IMR-90 (cell line): ENCODE data around the gene EPB41L5. TPM values are rescaled to one million over a fixed set of nuclear protein-coding genes. Genes with fewer than 3 reads are reported as not detected.

Experiments
- ATAC-seq: fragments of 200-7000 bp; cut with Tn5 transposase; 2 replicates; pipeline ENCODE4 v1.9.1; 2020; ENCODE audit warnings: low read depth, mild to moderate bottlenecking, moderate library complexity
- BruUV-seq: library from RNA; stranded (reverse); fragments of 400-500 nt; replicated peaks from 2 replicates; lab custom pipeline; 2021; lab: Mats Ljungman, UMichigan
- CTCF ChIA-PET: fragments of 300-600 bp; formaldehyde crosslinking; extraction: SDS; loops from one replicate; lab custom pipeline; 2021; ENCODE audit warnings: antibody characterized with exemption; lab: Yijun Ruan, JAX
- POLR2A ChIA-PET: fragments of 300-600 bp; sonication (Branson Sonifier 250); formaldehyde crosslinking; loops from one replicate; lab custom pipeline; 2022; ENCODE audit warnings: antibody characterized with exemption; ENCODE audit not compliant: unreplicated experiment; lab: Charles Lee
- DNase-seq: peaks from one replicate; pipeline ENCODE4 v3.0.0; 2013
- H2AFZ ChIP-seq: replicated peaks from 2 replicates; pipeline ENCODE3; 2013; ENCODE audit warnings: low read length, mild to moderate bottlenecking; ENCODE audit not compliant: poor library complexity
- H2AK5ac ChIP-seq: 2 replicates; pipeline ENCODE4 v1.6.1; 2013; ENCODE audit warnings: low read depth, low read length, inconsistent platforms
- H2AK9ac ChIP-seq: replicated peaks from 2 replicates; pipeline ENCODE3; 2013; ENCODE audit warnings: mild to moderate bottlenecking, low read depth, low read length, moderate library complexity; ENCODE audit not compliant: poor library complexity
- H2BK120ac ChIP-seq: 2 replicates; pipeline ENCODE4 v1.6.1; 2013; ENCODE audit warnings: low read depth, low read length, inconsistent platforms
- H2BK15ac ChIP-seq: 3 replicates; pipeline ENCODE4 v1.6.1; 2013; ENCODE audit warnings: low read depth, low read length, inconsistent platforms
- H2BK20ac ChIP-seq: 2 replicates; pipeline ENCODE4 v1.6.1; 2013; ENCODE audit warnings: low read depth, mild to moderate bottlenecking, inconsistent platforms, low read length, moderate library complexity
- H2BK5ac ChIP-seq: 2 replicates; pipeline ENCODE4 v1.6.1; 2013; ENCODE audit warnings: mild to moderate bottlenecking, low read depth, low read length, inconsistent platforms; ENCODE audit not compliant: poor library complexity, severe bottlenecking
- H3K14ac ChIP-seq: replicated peaks from 2 replicates; pipeline ENCODE4 v1.6.1; 2013; ENCODE audit warnings: low read depth, low read length, inconsistent platforms
- H3K18ac ChIP-seq: 2 replicates; pipeline ENCODE4 v1.6.1; 2013; ENCODE audit warnings: low read depth, low read length, control low read depth
- H3K23ac ChIP-seq: 2 replicates; pipeline ENCODE4 v1.6.1; 2013; ENCODE audit warnings: low read depth, low read length, inconsistent platforms
- H3K27ac ChIP-seq: 2 replicates; pipeline ENCODE4 v1.5.1; 2013; ENCODE audit warnings: mild to moderate bottlenecking, control low read depth, low read length; ENCODE audit not compliant: insufficient read depth
- H3K27me3 ChIP-seq: 2 replicates; pipeline ENCODE4 v1.6.1; 2013; ENCODE audit warnings: low read length; ENCODE audit not compliant: control insufficient read depth, insufficient read depth
- H3K36me3 ChIP-seq: 2 replicates; pipeline ENCODE4 v1.6.1; 2013; ENCODE audit warnings: low read length, mixed read lengths; ENCODE audit not compliant: control insufficient read depth, insufficient read depth
- H3K4ac ChIP-seq: 2 replicates; pipeline ENCODE4 v1.6.1; 2013; ENCODE audit warnings: low read depth, low read length, inconsistent platforms
- H3K4me1 ChIP-seq: 2 replicates; pipeline ENCODE4 v1.6.1; 2013; ENCODE audit warnings: low read length, mixed read lengths; ENCODE audit not compliant: control insufficient read depth, insufficient read depth
- H3K4me2 ChIP-seq: 2 replicates; pipeline ENCODE4 v1.6.1; 2013; ENCODE audit warnings: low read depth, mild to moderate bottlenecking, control low read depth, low read length, moderate library complexity
- H3K4me3 ChIP-seq: 2 replicates; pipeline ENCODE4 v1.5.1; 2013; ENCODE audit warnings: low read depth, mild to moderate bottlenecking, control low read depth, low read length, moderate library complexity; ENCODE audit not compliant: insufficient read depth
- H3K56ac ChIP-seq: 2 replicates; pipeline ENCODE4 v1.6.1; 2013; ENCODE audit warnings: low read length, inconsistent platforms; ENCODE audit not compliant: insufficient read depth; ENCODE audit errors: extremely low read depth
- H3K79me1 ChIP-seq, 2 experiments: 2 replicates each; pipeline ENCODE4 v1.6.1; 2013; ENCODE audit warnings: low read length in 2 of 2, inconsistent platforms in 1 of 2, low read depth in 1 of 2
- H3K9ac ChIP-seq: 2 replicates; pipeline ENCODE4 v1.6.1; 2013; ENCODE audit warnings: low read depth, low read length, control low read depth
- H3K9me1 ChIP-seq: 2 replicates; pipeline ENCODE4 v1.6.1; 2013; ENCODE audit warnings: low read length, inconsistent platforms; ENCODE audit not compliant: insufficient read depth
- H3K9me3 ChIP-seq: 2 replicates; pipeline ENCODE4 v1.6.1; 2013; ENCODE audit warnings: low read length; ENCODE audit not compliant: control insufficient read depth, insufficient read depth
- H4K20me1 ChIP-seq: 2 replicates; pipeline ENCODE4 v1.6.1; 2013; ENCODE audit warnings: low read length, inconsistent platforms; ENCODE audit not compliant: insufficient read depth
- H4K5ac ChIP-seq: 2 replicates; pipeline ENCODE4 v1.6.1; 2013; ENCODE audit warnings: mild to moderate bottlenecking, low read depth, low read length, control low read depth
- H4K8ac ChIP-seq, 2 experiments: 2 replicates each; pipeline ENCODE4 v1.6.1; 2013; ENCODE audit warnings: low read depth in 2 of 2, low read length in 2 of 2, control low read depth in 1 of 2, inconsistent platforms in 1 of 2
- H4K91ac ChIP-seq: 2 replicates; pipeline ENCODE4 v1.6.1; 2013; ENCODE audit warnings: low read depth, low read length, inconsistent platforms; ENCODE audit not compliant: insufficient read depth
- BHLHE40 ChIP-seq: fragments of 150-350 bp; IDR thresholded peaks from 2 replicates; pipeline ENCODE4 v1.6.1; 2016; ENCODE audit warnings: mild to moderate bottlenecking, low read depth, low read length
- CEBPB ChIP-seq: IDR thresholded peaks from 2 replicates; pipeline ENCODE4 v1.6.1; 2012; ENCODE audit warnings: low read depth, low read length, improper control_type of control experiment
- CHD1 ChIP-seq: IDR thresholded peaks from 2 replicates; pipeline ENCODE4 v1.6.1; 2012; ENCODE audit warnings: low read depth, low read length, improper control_type of control experiment
- CTCF ChIP-seq: conservative IDR thresholded peaks from 2 replicates; pipeline ENCODE4 v1.5.1; 2012; ENCODE audit warnings: mild to moderate bottlenecking, low read depth, low read length, improper control_type of control experiment
- ELK1 ChIP-seq: fragments of 150-350 bp; IDR thresholded peaks from 2 replicates; pipeline ENCODE4 v1.6.1; 2016; ENCODE audit warnings: low read depth, mild to moderate bottlenecking, low read length, moderate library complexity, borderline replicate concordance
- FOS ChIP-seq: fragments of 150-350 bp; IDR thresholded peaks from 2 replicates; pipeline ENCODE4 v1.6.1; 2016; ENCODE audit warnings: low read depth, low read length
- MAFK ChIP-seq: IDR thresholded peaks from 2 replicates; pipeline ENCODE4 v1.6.1; 2012; ENCODE audit warnings: low read depth, low read length, improper control_type of control experiment
- MAZ ChIP-seq: IDR thresholded peaks from 2 replicates; pipeline ENCODE4 v1.6.1; 2012; ENCODE audit warnings: low read depth, mild to moderate bottlenecking, low read length, improper control_type of control experiment, moderate library complexity, borderline replicate concordance
- MXI1 ChIP-seq: IDR thresholded peaks from 2 replicates; pipeline ENCODE4 v1.6.1; 2012; ENCODE audit warnings: low read depth, mild to moderate bottlenecking, low read length, moderate library complexity, borderline replicate concordance
- NFE2L2 ChIP-seq: fragments of 150-350 bp; IDR thresholded peaks from 2 replicates; pipeline ENCODE4 v1.6.1; 2016; ENCODE audit warnings: low read depth, mild to moderate bottlenecking, low read length
- POLR2A ChIP-seq: IDR thresholded peaks from 2 replicates; pipeline ENCODE4 v1.6.1; 2012; ENCODE audit warnings: mild to moderate bottlenecking, low read depth, low read length
- RAD21 ChIP-seq: IDR thresholded peaks from 2 replicates; pipeline ENCODE4 v1.6.1; 2012; ENCODE audit warnings: low read length, improper control_type of control experiment
- RCOR1 ChIP-seq: IDR thresholded peaks from 2 replicates; pipeline ENCODE4 v1.6.1; 2012; ENCODE audit warnings: mild to moderate bottlenecking, low read length, improper control_type of control experiment; ENCODE audit not compliant: insufficient replicate concordance
- RFX5 ChIP-seq: IDR thresholded peaks from 2 replicates; pipeline ENCODE4 v1.8.0; 2012; ENCODE audit warnings: low read depth, mild to moderate bottlenecking, low read length, moderate library complexity
- SMC3 ChIP-seq: fragments of 150-350 bp; IDR thresholded peaks from 2 replicates; pipeline ENCODE4 v1.6.1; 2016; ENCODE audit warnings: low read depth, mild to moderate bottlenecking, antibody characterized with exemption, low read length, moderate library complexity
- USF2 ChIP-seq: fragments of 150-350 bp; IDR thresholded peaks from 2 replicates; pipeline ENCODE4 v1.6.1; 2017; ENCODE audit warnings: mild to moderate bottlenecking, antibody characterized with exemption, low read length, low read depth
- WGBS, 2 experiments: methylation state at CpG; one replicate each; pipeline versions ENCODE4 v1.1.5 to v1.1.7; 2013; ENCODE audit warnings: missing lambda C conversion rate in 2 of 2; ENCODE audit not compliant: insufficient read length in 1 of 2; ENCODE audit errors: extremely low coverage in 2 of 2; 5-methylcytosine and 5-hydroxymethylcytosine counted together
- dilution Hi-C: fragments of 300-500 bp; cut with HindIII; formaldehyde crosslinking; loops from one replicate; pipeline ENCODE4 v1.14.3; 2018; ENCODE audit warnings: low sequenced_read_pairs; ENCODE audit not compliant: unreplicated experiment
- in situ Hi-C: fragments of 300-500 bp; cut with MboI; formaldehyde crosslinking; loops from 3 replicates; pipeline ENCODE4 v1.14.3; 2019; ENCODE audit warnings: low sequenced_read_pairs, inconsistent platforms, mixed read lengths
- intact Hi-C: fragments of 100-400 bp; cut with micrococcal nuclease; formaldehyde crosslinking; loops from 2 replicates; pipeline ENCODE4 v1.10.0; 2022
- polyA plus RNA-seq, 3 experiments: library from polyadenylated mRNA; depleted of rRNA; stranded (reverse); fragments of >200 nt; gene quantifications; 2 replicates each; pipeline ENCODE4 v1.2.3, GENCODE V29; 2012; ENCODE audit warnings: low replicate concordance in 1 of 3
- total RNA-seq: library from RNA; depleted of rRNA; stranded (reverse); fragments of >200 nt; gene quantifications from 2 replicates; pipeline ENCODE4 v1.2.3, GENCODE V29; 2012

The EPB41L5 gene
- total and polyA plus RNA-seq, 2 of the 4 experiments (the other 2 are of a cell fraction): 5.1 to 10.6 TPM

- H3K56ac ChIP-seq: no peak overlapping the region
- no peak overlapping the region for H2BK120ac ChIP-seq
- H4K20me1 ChIP-seq: no peaks in the 10 kb centered on the region
- H3K4ac ChIP-seq: no peak overlapping the region
- H3K23ac ChIP-seq: no peak overlapping the region
- H4K91ac ChIP-seq: no peak overlapping the region
- CTCF ChIA-PET: no interaction called here
- peaks cover 7% of the 10 kb centered on the region; the same call in 1 of the 2 replicates for H3K36me3 ChIP-seq
- no peak overlapping the region for H3K4me3 ChIP-seq
- no peaks in the 10 kb centered on the region for H3K27me3 ChIP-seq
- 100% methylated on average over 1 of the region's 2 CpGs; no CpG with 5 or more reads in 1 of the 2 experiments for WGBS, 2 experiments
- no peak overlapping the region for H3K18ac ChIP-seq
- peaks cover 8% of the 10 kb centered on the region; the same call in 1 of the 2 replicates for H3K9me1 ChIP-seq
- TF ChIP-seq MAZ: no peak
- no peak for TF ChIP-seq POLR2A
- no peak for TF ChIP-seq SMC3
- no peak for TF ChIP-seq CTCF
- TF ChIP-seq MXI1: no peak
- TF ChIP-seq NFE2L2: no peak
- TF ChIP-seq USF2: no peak
- no peak for TF ChIP-seq RCOR1
- no peak for TF ChIP-seq MAFK
- no peak for TF ChIP-seq CEBPB
- no peak for TF ChIP-seq BHLHE40
- no peak for TF ChIP-seq ELK1
- TF ChIP-seq RAD21: no peak
- TF ChIP-seq RFX5: no peak
- TF ChIP-seq FOS: no peak
- no peak for TF ChIP-seq CHD1
- dilution Hi-C loops: no loop called here
- no TSS peak for BruUV-seq
- no peak overlapping the region for H2BK15ac ChIP-seq
- H2AFZ ChIP-seq: no peak overlapping the region
- no peak overlapping the region for H4K8ac ChIP-seq
- H3K27ac ChIP-seq: no peak overlapping the region
- H3K14ac ChIP-seq: no peak overlapping the region
- H4K5ac ChIP-seq: no peak overlapping the region
- POLR2A ChIA-PET: no interaction called here
- H2AK9ac ChIP-seq: no peak overlapping the region
- DNase-seq (no peak), ATAC-seq (no peak)
- H2AK5ac ChIP-seq: no peak overlapping the region
- peaks cover 27 to 38% of the 10 kb centered on the region in 2 experiments for H3K79me1 ChIP-seq
- H3K4me2 ChIP-seq: no peak overlapping the region
- no peak overlapping the region for H2BK20ac ChIP-seq
- intact Hi-C loops: no loop called here
- peaks cover 7% of the 10 kb centered on the region for H3K9me3 ChIP-seq
- H3K4me1 ChIP-seq: peaks cover 12% of the 10 kb centered on the region
- H3K9ac ChIP-seq: no peak overlapping the region
- H2BK5ac ChIP-seq: no peak overlapping the region
- in situ Hi-C loops: no loop called here
Measured at GRCh38 chr2:120220756-120221155, 207.9 kb downstream of the EPB41L5 start.
